ENCODE measurements around the gene ZEB2.

DNA sequence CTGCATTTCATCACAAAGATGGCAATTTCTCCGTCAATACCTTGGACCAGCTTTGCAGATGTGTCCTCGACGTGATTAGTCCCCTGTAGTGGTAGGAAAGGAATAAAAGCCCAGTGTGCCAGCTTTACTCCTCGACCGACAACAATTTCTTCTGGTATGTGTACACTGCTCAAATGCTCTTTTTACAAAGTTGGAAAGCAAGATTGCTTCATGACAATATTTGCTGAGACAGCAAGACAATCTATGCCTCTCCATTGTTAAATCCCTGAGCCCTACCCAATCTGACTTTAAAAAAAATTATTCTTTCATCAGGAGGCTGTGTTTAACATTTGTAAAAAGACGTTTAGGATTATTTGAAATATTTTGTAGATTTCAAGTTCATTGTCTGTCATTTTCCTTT lies 27.6 kb upstream of the ZEB2 start:
- TF ChIP-seq, protein P1, sequence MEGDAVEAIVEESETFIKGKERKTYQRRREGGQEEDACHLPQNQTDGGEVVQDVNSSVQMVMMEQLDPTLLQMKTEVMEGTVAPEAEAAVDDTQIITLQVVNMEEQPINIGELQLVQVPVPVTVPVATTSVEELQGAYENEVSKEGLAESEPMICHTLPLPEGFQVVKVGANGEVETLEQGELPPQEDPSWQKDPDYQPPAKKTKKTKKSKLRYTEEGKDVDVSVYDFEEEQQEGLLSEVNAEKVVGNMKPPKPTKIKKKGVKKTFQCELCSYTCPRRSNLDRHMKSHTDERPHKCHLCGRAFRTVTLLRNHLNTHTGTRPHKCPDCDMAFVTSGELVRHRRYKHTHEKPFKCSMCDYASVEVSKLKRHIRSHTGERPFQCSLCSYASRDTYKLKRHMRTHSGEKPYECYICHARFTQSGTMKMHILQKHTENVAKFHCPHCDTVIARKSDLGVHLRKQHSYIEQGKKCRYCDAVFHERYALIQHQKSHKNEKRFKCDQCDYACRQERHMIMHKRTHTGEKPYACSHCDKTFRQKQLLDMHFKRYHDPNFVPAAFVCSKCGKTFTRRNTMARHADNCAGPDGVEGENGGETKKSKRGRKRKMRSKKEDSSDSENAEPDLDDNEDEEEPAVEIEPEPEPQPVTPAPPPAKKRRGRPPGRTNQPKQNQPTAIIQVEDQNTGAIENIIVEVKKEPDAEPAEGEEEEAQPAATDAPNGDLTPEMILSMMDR (IDR thresholded peaks at IDR 0.05; ENCODE audit: insufficient read depth, low read length, poor library complexity, severe bottlenecking), result no peak
- no peak for TF ChIP-seq EZH2phosphoT487 (conservative IDR thresholded peaks at IDR 0.05; ENCODE audit: low read length)

All from SU-DHL-6 (cell line).